CD4-positive, alpha-beta T cell treated with Interleukin-12 subunit alpha and Interleukin-12 subunit beta, for 1 hour (primary cell): ENCODE data around the gene TRPC4AP.

Source experiments
- DNase-seq: peaks from one replicate; pipeline ENCODE4 v3.0.0-alpha.2; 2020

Gene TRPC4AP

GRCh38 chr20:35000922-35001595, 91.5 kb downstream of the TRPC4AP start:
- DNase-seq = no peak

- DNase-seq = no peak
Measured at GRCh38 chr20:35000311-35000921, 92.2 kb downstream of the TRPC4AP start.

- DNase-seq = no peak
Measured at GRCh38 chr20:34999782-35000181, 92.8 kb downstream of the TRPC4AP start.

- DNase-seq = no peak
Measured at GRCh38 chr20:34999021-34999451, 93.6 kb downstream of the TRPC4AP start.

- DNase-seq = no peak
Measured at GRCh38 chr20:34998331-34998950, 94.2 kb downstream of the TRPC4AP start.

GRCh38 chr20:34997774-34998173, 94.8 kb downstream of the TRPC4AP start:
- no peak for DNase-seq

GRCh38 chr20:34997131-34997561, 95.5 kb downstream of the TRPC4AP start:
- peak; percentile 3 for DNase-seq

GRCh38 chr20:34996243-34997028, 96.2 kb downstream of the TRPC4AP start:
- no peak for DNase-seq

- DNase-seq = no peak
Measured at GRCh38 chr20:34995696-34996095, 96.9 kb downstream of the TRPC4AP start.

- DNase-seq = no peak
Measured at GRCh38 chr20:34995192-34995591, 97.4 kb downstream of the TRPC4AP start.

GRCh38 chr20:34994509-34995131, 98.0 kb downstream of the TRPC4AP start:
- DNase-seq = no peak

- no peak for DNase-seq
Measured at GRCh38 chr20:34993941-34994508, 98.6 kb downstream of the TRPC4AP start.

GRCh38 chr20:34992751-34993417, 99.7 kb downstream of the TRPC4AP start:
- DNase-seq = no peak

GRCh38 chr20:34990661-34991214, 101.9 kb downstream of the TRPC4AP start:
- DNase-seq = no peak

- DNase-seq = no peak
Measured at GRCh38 chr20:34990231-34990630, 102.4 kb downstream of the TRPC4AP start.

GRCh38 chr20:34989670-34990069, 102.9 kb downstream of the TRPC4AP start:
- DNase-seq = no peak

GRCh38 chr20:34989118-34989517, 103.5 kb downstream of the TRPC4AP start:
- no peak for DNase-seq

- no peak for DNase-seq
Measured at GRCh38 chr20:34988191-34988540, 104.4 kb downstream of the TRPC4AP start.

- no peak for DNase-seq
Measured at GRCh38 chr20:34987288-34988190, 105.1 kb downstream of the TRPC4AP start.
